Measurements from ENCODE around the gene LMO4. TPM values are rescaled to one million over a fixed set of nuclear protein-coding genes. Genes with fewer than 3 reads are reported as not detected.

Gene LMO4
- total and polyA plus RNA-seq, 2 experiments from 2014 or later, result 35.6 to 96.2 TPM

DNA sequence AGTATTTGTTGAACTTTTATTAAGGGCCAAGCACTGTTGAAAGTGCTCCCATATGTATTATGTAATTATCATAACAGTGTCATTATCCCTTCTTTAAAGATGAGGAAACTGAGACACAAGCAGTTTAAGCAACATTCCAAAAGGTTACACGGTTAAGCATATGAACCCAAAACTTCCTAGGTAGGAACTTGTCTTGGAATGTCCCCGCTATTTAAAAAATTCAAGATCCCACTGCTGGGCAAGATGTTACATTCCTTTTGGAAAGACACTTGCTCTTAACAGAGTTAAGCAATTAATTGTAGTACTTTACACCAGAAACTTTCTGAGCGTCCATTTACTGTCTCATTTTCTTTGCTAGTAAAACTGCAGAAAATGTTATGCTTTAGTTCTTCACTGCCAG is 15.6 kb downstream of the LMO4 start:
- no peak for ATAC-seq
- TF ChIP-seq NANOG (IDR thresholded peaks at IDR 0.05; ENCODE audit: borderline replicate concordance), result no peak
- H3K36me3 ChIP-seq (ENCODE audit: insufficient read depth), result peaks cover 46% of the 10 kb centered on the region
- no peaks in the 10 kb centered on the region for H3K27me3 Mint-ChIP-seq (ENCODE audit: insufficient read depth, low read depth, poor library complexity)
- no peaks in the 10 kb centered on the region for H3K9me2 ChIP-seq (ENCODE audit: insufficient read depth)
- no peaks in the 10 kb centered on the region for H3K9me3 Mint-ChIP-seq
- H3K27me3 ChIP-seq (ENCODE audit: insufficient read depth), result no peaks in the 10 kb centered on the region
- H3K4me2 ChIP-seq, result no peak overlapping the region
- peaks cover 42% of the 10 kb centered on the region for H3K79me2 ChIP-seq (replicated peaks; ENCODE audit: insufficient read depth)
- H3K4me3 Mint-ChIP-seq, result no peak overlapping the region
- H2AFZ ChIP-seq, result no peak overlapping the region
- no peaks in the 10 kb centered on the region for H3F3A ChIP-seq (replicated peaks; ENCODE audit: low read depth)
- H3K4me1 Mint-ChIP-seq, result peaks cover 54% of the 10 kb centered on the region
- H3K36me3 Mint-ChIP-seq (ENCODE audit: low read depth), result peaks cover 72% of the 10 kb centered on the region
- H4K20me1 ChIP-seq (replicated peaks; ENCODE audit: insufficient read depth), result 0 out of 2 replicates have a peak, but pooled peaks cover 18% of the 10 kb centered on the region
- no peak overlapping the region for H3K27ac ChIP-seq (ENCODE audit: low read depth)
- H3K4me1 ChIP-seq (ENCODE audit: insufficient read depth), result peaks cover 11% of the 10 kb centered on the region
- no peak overlapping the region for H3K4me3 ChIP-seq
- peak overlapping the region; percentile 44 for H3K27ac Mint-ChIP-seq
- DNase-seq (ENCODE audit: low spot score), result peak; percentile 17

DNA sequence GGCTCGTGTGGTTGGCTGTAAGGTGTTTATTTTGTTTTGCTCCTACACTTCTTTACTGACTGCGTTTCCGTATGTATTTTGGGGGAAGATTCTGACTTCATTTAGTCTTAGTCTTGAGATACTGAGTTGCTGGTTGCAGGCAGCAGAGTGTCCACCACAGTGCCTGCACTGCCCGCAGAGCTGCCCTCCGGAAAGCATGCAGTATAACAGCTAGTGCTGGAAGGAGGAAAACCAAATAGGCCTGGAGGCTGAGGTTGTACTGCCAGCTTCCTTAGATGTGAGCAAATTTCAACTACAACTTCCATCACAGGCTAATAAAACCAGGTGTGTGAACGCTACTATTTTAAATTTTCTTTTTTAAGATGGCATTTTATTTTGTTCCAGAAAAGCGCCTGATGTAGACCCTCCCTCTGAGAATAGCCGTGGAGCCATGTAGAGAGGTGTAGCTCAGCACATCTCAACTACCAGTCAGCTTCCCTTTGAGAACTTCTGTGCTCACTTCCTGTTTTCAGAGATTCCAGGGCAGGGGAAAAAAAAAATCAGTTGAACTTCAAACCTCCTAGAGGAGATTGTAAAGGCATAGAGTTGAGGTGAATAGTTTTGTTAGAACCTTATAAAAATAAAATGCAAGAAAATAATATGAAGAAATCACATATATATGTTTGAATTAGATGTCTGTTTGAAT is 17.6 kb downstream of the LMO4 start:
- no peak overlapping the region for H3K4me3 Mint-ChIP-seq
- no peaks in the 10 kb centered on the region for H3K27me3 ChIP-seq (ENCODE audit: insufficient read depth)
- no peak overlapping the region for H2AFZ ChIP-seq
- TF ChIP-seq JUNB (IDR thresholded peaks at IDR 0.05; ENCODE audit: unreplicated experiment) (no peak), EZH2 (IDR thresholded peaks at IDR 0.05; ENCODE audit: low read depth, unreplicated experiment) (no peak), POLR2AphosphoS5 (IDR thresholded peaks at IDR 0.05; ENCODE audit: low read depth) (no peak)
- peaks cover 12% of the 10 kb centered on the region for H3K4me1 ChIP-seq (ENCODE audit: insufficient read depth)
- peaks cover 24% of the 10 kb centered on the region for H3K79me2 ChIP-seq (replicated peaks; ENCODE audit: insufficient read depth)
- peak overlapping the region; percentile 26; the same call in 1 of the 2 replicates for H3K27ac ChIP-seq (ENCODE audit: low read depth)
- no peaks in the 10 kb centered on the region for H3F3A ChIP-seq (replicated peaks; ENCODE audit: low read depth)
- H3K27me3 Mint-ChIP-seq (ENCODE audit: insufficient read depth, low read depth, poor library complexity), result no peaks in the 10 kb centered on the region
- H3K27ac Mint-ChIP-seq, result peak overlapping the region; percentile 74
- peaks cover 57% of the 10 kb centered on the region for H3K4me1 Mint-ChIP-seq
- H3K9me3 Mint-ChIP-seq, result no peaks in the 10 kb centered on the region
- peak; percentile 25 for DNase-seq (ENCODE audit: low spot score)
- H3K4me3 ChIP-seq, result no peak overlapping the region
- ATAC-seq, result peak; percentile 53
- H3K36me3 ChIP-seq (ENCODE audit: insufficient read depth), result peaks cover 28% of the 10 kb centered on the region; the same call in 1 of the 2 replicates
- peaks cover 52% of the 10 kb centered on the region for H3K36me3 Mint-ChIP-seq (ENCODE audit: low read depth)
- no peak overlapping the region for H3K4me2 ChIP-seq
- H4K20me1 ChIP-seq (replicated peaks; ENCODE audit: insufficient read depth), result 0 out of 2 replicates have a peak, but pooled peaks cover 10% of the 10 kb centered on the region
- H3K9me2 ChIP-seq (ENCODE audit: insufficient read depth), result no peaks in the 10 kb centered on the region

DNA sequence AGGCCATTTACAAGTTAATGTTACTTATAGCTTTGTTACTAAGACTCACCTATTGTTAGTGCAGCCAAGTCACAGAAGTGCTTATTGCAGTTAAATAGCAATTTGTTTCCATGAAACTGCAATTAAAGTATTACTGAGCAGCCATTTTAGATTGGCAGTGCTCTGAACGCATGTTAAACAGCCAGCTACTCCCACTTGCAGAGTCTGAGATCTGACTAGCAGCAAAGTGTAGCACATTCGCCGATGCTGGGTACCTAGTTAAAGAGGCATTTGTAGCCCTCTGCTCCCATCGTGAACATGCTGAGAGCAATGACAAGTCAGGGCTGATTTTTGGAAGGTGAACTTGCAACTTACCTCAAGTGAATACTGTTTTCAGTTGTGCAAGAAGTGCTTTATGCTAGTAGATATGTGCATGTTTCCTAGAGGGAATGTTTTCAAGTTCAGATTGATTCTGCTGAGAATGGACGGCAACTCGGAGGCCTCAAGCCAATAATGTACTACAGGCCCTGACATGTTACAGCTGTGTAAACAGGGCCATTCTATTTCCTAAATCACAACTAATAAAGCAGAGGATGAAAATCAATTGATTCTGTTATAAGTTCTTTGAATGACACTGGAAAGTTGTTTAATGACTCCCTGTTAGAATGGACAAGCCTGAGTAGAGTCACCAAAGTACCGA is 19.8 kb downstream of the LMO4 start:
- Histone ChIP-seq H3K27ac (ENCODE audit: low read depth) (no peak overlapping the region), H2AFZ (no peak overlapping the region), H3K4me2 (no peak overlapping the region), H3K4me1 (ENCODE audit: insufficient read depth) (peaks cover 27% of the 10 kb centered on the region), H3K36me3 (ENCODE audit: insufficient read depth) (peaks cover 13% of the 10 kb centered on the region; the same call in 1 of the 2 replicates), H4K20me1 (replicated peaks; ENCODE audit: insufficient read depth) (0 out of 2 replicates have a peak, but pooled peaks cover under 1% of the 10 kb centered on the region), H3F3A (replicated peaks; ENCODE audit: low read depth) (no peaks in the 10 kb centered on the region), H3K27me3 (ENCODE audit: insufficient read depth) (no peaks in the 10 kb centered on the region), H3K79me2 (replicated peaks; ENCODE audit: insufficient read depth) (peaks cover 2% of the 10 kb centered on the region), H3K9me2 (ENCODE audit: insufficient read depth) (no peaks in the 10 kb centered on the region), H3K4me3 (no peak overlapping the region)
- Mint-ChIP-seq H3K27ac (peak overlapping the region; percentile 67; the same call in 1 of the 2 replicates), H3K27me3 (ENCODE audit: insufficient read depth, low read depth, poor library complexity) (no peaks in the 10 kb centered on the region), H3K4me3 (no peak overlapping the region), H3K9me3 (no peaks in the 10 kb centered on the region), H3K4me1 (peaks cover 66% of the 10 kb centered on the region), H3K36me3 (ENCODE audit: low read depth) (peaks cover 30% of the 10 kb centered on the region)
- ATAC-seq (peak; percentile 55), DNase-seq (ENCODE audit: low spot score) (peak; percentile 30)
- TF ChIP-seq POLR2AphosphoS5 (IDR thresholded peaks at IDR 0.05; ENCODE audit: low read depth) (0 out of 2 replicates have a peak, but pooled peaks have one; percentile 22), ZNF331 (CRISPR knock-in tag; IDR thresholded peaks at IDR 0.05; ENCODE audit: low read depth) (no peak), EZH2phosphoT487 (IDR thresholded peaks at IDR 0.05; ENCODE audit: unreplicated experiment) (no peak), STAT1 (IDR thresholded peaks at IDR 0.05; ENCODE audit: unreplicated experiment) (no peak), ZNF114 (CRISPR knock-in tag; IDR thresholded peaks at IDR 0.05) (no peak)
- TF ChIP-seq, protein P1, sequence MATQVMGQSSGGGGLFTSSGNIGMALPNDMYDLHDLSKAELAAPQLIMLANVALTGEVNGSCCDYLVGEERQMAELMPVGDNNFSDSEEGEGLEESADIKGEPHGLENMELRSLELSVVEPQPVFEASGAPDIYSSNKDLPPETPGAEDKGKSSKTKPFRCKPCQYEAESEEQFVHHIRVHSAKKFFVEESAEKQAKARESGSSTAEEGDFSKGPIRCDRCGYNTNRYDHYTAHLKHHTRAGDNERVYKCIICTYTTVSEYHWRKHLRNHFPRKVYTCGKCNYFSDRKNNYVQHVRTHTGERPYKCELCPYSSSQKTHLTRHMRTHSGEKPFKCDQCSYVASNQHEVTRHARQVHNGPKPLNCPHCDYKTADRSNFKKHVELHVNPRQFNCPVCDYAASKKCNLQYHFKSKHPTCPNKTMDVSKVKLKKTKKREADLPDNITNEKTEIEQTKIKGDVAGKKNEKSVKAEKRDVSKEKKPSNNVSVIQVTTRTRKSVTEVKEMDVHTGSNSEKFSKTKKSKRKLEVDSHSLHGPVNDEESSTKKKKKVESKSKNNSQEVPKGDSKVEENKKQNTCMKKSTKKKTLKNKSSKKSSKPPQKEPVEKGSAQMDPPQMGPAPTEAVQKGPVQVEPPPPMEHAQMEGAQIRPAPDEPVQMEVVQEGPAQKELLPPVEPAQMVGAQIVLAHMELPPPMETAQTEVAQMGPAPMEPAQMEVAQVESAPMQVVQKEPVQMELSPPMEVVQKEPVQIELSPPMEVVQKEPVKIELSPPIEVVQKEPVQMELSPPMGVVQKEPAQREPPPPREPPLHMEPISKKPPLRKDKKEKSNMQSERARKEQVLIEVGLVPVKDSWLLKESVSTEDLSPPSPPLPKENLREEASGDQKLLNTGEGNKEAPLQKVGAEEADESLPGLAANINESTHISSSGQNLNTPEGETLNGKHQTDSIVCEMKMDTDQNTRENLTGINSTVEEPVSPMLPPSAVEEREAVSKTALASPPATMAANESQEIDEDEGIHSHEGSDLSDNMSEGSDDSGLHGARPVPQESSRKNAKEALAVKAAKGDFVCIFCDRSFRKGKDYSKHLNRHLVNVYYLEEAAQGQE (IDR thresholded peaks at IDR 0.05; ENCODE audit: unreplicated experiment), result no peak
- TF ChIP-seq, protein P2, sequence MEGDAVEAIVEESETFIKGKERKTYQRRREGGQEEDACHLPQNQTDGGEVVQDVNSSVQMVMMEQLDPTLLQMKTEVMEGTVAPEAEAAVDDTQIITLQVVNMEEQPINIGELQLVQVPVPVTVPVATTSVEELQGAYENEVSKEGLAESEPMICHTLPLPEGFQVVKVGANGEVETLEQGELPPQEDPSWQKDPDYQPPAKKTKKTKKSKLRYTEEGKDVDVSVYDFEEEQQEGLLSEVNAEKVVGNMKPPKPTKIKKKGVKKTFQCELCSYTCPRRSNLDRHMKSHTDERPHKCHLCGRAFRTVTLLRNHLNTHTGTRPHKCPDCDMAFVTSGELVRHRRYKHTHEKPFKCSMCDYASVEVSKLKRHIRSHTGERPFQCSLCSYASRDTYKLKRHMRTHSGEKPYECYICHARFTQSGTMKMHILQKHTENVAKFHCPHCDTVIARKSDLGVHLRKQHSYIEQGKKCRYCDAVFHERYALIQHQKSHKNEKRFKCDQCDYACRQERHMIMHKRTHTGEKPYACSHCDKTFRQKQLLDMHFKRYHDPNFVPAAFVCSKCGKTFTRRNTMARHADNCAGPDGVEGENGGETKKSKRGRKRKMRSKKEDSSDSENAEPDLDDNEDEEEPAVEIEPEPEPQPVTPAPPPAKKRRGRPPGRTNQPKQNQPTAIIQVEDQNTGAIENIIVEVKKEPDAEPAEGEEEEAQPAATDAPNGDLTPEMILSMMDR (conservative IDR thresholded peaks at IDR 0.05; ENCODE audit: low read depth in 2 of 2), result no peak

All from GM23338 (cell line).